K562 (cell line): ENCODE results near the gene NT5C1B. TPM values are rescaled to one million over a fixed set of nuclear protein-coding genes. Genes with fewer than 3 reads are reported as not detected.

ENCODE experiments used
- FOXJ2 ChIP-seq: fragments of 200-800 bp; sonication (Bioruptor generic); IDR thresholded peaks from 2 replicates; pipeline ENCODE4 v1.6.1; 2016; ENCODE audit warnings: missing genetic modification characterization, missing compliant biosample characterization
- NR2C1 ChIP-seq, 2 experiments: fragments of 450-650 bp; IDR thresholded peaks; 2 replicates each; pipeline ENCODE4 v1.6.1; 2017; ENCODE audit warnings: mild to moderate bottlenecking in 2 of 2, antibody characterized with exemption in 1 of 2, inconsistent platforms in 1 of 2, missing compliant biosample characterization in 1 of 2, missing genetic modification characterization in 1 of 2
- NR2F6 ChIP-seq: fragments of 450-650 bp; formaldehyde crosslinking; IDR thresholded peaks from 2 replicates; pipeline ENCODE4 v1.4.0; 2020; ENCODE audit warnings: mild to moderate bottlenecking
- RBM15 ChIP-seq: fragments of 200-400 bp; formaldehyde crosslinking; IDR thresholded peaks from 2 replicates; pipeline ENCODE4 v1.6.1; 2018; ENCODE audit warnings: mild to moderate bottlenecking, low read length, moderate library complexity; ENCODE audit not compliant: insufficient read depth
- RBM17 ChIP-seq: fragments of 200-400 bp; formaldehyde crosslinking; IDR thresholded peaks from 2 replicates; pipeline ENCODE4 v1.6.1; 2017; ENCODE audit warnings: low read depth, mild to moderate bottlenecking, low read length, borderline replicate concordance
- SMARCE1 ChIP-seq: fragments of 450-650 bp; IDR thresholded peaks from 2 replicates; pipeline ENCODE4 v1.7.1; 2016; ENCODE audit warnings: mild to moderate bottlenecking
- polyA plus RNA-seq, 8 experiments: library from polyadenylated mRNA; depleted of rRNA in 4 of 8; stranded (reverse) in 5 of 8; unstranded in 3 of 8; fragments of >200 nt; fragmentation: Nextera tagmentation in 2 of 8; fragmentation: Illumina TruSeq in 1 of 8; extraction: Ambion mirVana in 2 of 8; extraction: Trizol in 1 of 8; gene quantifications; 2 replicates each; pipeline versions ENCODE4 v1.2.1 to v1.2.3, GENCODE V29; 2011 to 2014; ENCODE audit warnings: inconsistent platforms in 1 of 8, missing spikeins in 1 of 8
- total RNA-seq, 7 experiments: library from RNA; depleted of rRNA in 6 of 7; stranded (reverse); fragments of >200 nt in 6 of 7; fragmentation: Illumina TruSeq in 2 of 7; extraction: Trizol in 2 of 7; gene quantifications; 2 replicates each; pipeline versions ENCODE4 v1.2.1 to v1.2.3, GENCODE V29; 2011 to 2021; ENCODE audit warnings: low replicate concordance in 1 of 7
- TF ChIP-seq, protein P1 (sequence below): sonication (generic); IDR thresholded peaks from 2 replicates; pipeline ENCODE4 v1.6.1; 2016
- TF ChIP-seq, protein P2 (sequence below): fragments of 450-650 bp; formaldehyde crosslinking; conservative IDR thresholded peaks from 2 replicates; pipeline ENCODE4 v1.4.0; 2022; ENCODE audit warnings: mild to moderate bottlenecking, missing genetic modification characterization
- TF ChIP-seq, protein P3 (sequence below): sonication (generic); formaldehyde crosslinking; IDR thresholded peaks from 2 replicates; pipeline ENCODE4 v1.8.1; 2023; ENCODE audit warnings: mild to moderate bottlenecking, missing genetic modification reagents
- TF ChIP-seq, protein P4 (sequence below): fragments of 200-600 bp; sonication (generic); IDR thresholded peaks from one replicate; pipeline ENCODE4 v1.6.1; 2012; ENCODE audit warnings: mild to moderate bottlenecking, low read depth, low read length, inconsistent platforms

The NT5C1B gene
- total and polyA plus RNA-seq, 9 of the 15 experiments (the other 6 are each of a cell fraction or from before 2014, with no cell fraction given) = 0.07 TPM; not detected in 8

DNA sequence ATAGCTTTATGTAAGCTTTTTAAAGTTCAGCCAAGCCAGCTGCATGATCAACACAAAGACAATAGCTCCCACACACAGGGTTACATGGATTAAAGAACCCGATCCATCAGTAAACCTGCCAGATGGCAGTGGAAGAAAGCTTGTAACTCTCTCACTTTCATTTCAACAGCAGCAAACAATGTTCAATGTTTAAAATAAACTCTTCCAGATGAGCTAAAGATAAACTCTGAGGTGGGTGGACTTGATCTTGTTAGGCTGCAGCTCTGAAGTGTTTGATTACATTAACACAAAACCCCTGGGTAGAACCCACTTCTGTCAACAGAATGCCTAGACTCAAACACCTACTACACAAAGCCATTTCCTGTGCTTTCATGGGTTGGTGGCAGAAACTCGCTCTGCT is 42.8 kb downstream of the NT5C1B start (continued):
- TF ChIP-seq, protein P1, sequence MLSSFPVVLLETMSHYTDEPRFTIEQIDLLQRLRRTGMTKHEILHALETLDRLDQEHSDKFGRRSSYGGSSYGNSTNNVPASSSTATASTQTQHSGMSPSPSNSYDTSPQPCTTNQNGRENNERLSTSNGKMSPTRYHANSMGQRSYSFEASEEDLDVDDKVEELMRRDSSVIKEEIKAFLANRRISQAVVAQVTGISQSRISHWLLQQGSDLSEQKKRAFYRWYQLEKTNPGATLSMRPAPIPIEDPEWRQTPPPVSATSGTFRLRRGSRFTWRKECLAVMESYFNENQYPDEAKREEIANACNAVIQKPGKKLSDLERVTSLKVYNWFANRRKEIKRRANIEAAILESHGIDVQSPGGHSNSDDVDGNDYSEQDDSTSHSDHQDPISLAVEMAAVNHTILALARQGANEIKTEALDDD = no peak
- TF ChIP-seq RBM15 (no peak), NR2C1 (IDR thresholded peaks at IDR 0.05) (no peak), NR2C1 (tag; IDR thresholded peaks at IDR 0.05) (no peak), NR2F6 (CRISPR knock-in tag) (no peak), SMARCE1 (no peak), RBM17 (no peak), FOXJ2 (tag) (no peak)
- TF ChIP-seq, protein P2, sequence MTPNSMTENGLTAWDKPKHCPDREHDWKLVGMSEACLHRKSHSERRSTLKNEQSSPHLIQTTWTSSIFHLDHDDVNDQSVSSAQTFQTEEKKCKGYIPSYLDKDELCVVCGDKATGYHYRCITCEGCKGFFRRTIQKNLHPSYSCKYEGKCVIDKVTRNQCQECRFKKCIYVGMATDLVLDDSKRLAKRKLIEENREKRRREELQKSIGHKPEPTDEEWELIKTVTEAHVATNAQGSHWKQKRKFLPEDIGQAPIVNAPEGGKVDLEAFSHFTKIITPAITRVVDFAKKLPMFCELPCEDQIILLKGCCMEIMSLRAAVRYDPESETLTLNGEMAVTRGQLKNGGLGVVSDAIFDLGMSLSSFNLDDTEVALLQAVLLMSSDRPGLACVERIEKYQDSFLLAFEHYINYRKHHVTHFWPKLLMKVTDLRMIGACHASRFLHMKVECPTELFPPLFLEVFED (CRISPR knock-in tag) = no peak
- TF ChIP-seq, protein P3, sequence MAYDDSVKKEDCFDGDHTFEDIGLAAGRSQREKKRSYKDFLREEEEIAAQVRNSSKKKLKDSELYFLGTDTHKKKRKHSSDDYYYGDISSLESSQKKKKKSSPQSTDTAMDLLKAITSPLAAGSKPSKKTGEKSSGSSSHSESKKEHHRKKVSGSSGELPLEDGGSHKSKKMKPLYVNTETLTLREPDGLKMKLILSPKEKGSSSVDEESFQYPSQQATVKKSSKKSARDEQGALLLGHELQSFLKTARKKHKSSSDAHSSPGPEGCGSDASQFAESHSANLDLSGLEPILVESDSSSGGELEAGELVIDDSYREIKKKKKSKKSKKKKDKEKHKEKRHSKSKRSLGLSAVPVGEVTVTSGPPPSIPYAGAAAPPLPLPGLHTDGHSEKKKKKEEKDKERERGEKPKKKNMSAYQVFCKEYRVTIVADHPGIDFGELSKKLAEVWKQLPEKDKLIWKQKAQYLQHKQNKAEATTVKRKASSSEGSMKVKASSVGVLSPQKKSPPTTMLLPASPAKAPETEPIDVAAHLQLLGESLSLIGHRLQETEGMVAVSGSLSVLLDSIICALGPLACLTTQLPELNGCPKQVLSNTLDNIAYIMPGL = no peak
- TF ChIP-seq, protein P4, sequence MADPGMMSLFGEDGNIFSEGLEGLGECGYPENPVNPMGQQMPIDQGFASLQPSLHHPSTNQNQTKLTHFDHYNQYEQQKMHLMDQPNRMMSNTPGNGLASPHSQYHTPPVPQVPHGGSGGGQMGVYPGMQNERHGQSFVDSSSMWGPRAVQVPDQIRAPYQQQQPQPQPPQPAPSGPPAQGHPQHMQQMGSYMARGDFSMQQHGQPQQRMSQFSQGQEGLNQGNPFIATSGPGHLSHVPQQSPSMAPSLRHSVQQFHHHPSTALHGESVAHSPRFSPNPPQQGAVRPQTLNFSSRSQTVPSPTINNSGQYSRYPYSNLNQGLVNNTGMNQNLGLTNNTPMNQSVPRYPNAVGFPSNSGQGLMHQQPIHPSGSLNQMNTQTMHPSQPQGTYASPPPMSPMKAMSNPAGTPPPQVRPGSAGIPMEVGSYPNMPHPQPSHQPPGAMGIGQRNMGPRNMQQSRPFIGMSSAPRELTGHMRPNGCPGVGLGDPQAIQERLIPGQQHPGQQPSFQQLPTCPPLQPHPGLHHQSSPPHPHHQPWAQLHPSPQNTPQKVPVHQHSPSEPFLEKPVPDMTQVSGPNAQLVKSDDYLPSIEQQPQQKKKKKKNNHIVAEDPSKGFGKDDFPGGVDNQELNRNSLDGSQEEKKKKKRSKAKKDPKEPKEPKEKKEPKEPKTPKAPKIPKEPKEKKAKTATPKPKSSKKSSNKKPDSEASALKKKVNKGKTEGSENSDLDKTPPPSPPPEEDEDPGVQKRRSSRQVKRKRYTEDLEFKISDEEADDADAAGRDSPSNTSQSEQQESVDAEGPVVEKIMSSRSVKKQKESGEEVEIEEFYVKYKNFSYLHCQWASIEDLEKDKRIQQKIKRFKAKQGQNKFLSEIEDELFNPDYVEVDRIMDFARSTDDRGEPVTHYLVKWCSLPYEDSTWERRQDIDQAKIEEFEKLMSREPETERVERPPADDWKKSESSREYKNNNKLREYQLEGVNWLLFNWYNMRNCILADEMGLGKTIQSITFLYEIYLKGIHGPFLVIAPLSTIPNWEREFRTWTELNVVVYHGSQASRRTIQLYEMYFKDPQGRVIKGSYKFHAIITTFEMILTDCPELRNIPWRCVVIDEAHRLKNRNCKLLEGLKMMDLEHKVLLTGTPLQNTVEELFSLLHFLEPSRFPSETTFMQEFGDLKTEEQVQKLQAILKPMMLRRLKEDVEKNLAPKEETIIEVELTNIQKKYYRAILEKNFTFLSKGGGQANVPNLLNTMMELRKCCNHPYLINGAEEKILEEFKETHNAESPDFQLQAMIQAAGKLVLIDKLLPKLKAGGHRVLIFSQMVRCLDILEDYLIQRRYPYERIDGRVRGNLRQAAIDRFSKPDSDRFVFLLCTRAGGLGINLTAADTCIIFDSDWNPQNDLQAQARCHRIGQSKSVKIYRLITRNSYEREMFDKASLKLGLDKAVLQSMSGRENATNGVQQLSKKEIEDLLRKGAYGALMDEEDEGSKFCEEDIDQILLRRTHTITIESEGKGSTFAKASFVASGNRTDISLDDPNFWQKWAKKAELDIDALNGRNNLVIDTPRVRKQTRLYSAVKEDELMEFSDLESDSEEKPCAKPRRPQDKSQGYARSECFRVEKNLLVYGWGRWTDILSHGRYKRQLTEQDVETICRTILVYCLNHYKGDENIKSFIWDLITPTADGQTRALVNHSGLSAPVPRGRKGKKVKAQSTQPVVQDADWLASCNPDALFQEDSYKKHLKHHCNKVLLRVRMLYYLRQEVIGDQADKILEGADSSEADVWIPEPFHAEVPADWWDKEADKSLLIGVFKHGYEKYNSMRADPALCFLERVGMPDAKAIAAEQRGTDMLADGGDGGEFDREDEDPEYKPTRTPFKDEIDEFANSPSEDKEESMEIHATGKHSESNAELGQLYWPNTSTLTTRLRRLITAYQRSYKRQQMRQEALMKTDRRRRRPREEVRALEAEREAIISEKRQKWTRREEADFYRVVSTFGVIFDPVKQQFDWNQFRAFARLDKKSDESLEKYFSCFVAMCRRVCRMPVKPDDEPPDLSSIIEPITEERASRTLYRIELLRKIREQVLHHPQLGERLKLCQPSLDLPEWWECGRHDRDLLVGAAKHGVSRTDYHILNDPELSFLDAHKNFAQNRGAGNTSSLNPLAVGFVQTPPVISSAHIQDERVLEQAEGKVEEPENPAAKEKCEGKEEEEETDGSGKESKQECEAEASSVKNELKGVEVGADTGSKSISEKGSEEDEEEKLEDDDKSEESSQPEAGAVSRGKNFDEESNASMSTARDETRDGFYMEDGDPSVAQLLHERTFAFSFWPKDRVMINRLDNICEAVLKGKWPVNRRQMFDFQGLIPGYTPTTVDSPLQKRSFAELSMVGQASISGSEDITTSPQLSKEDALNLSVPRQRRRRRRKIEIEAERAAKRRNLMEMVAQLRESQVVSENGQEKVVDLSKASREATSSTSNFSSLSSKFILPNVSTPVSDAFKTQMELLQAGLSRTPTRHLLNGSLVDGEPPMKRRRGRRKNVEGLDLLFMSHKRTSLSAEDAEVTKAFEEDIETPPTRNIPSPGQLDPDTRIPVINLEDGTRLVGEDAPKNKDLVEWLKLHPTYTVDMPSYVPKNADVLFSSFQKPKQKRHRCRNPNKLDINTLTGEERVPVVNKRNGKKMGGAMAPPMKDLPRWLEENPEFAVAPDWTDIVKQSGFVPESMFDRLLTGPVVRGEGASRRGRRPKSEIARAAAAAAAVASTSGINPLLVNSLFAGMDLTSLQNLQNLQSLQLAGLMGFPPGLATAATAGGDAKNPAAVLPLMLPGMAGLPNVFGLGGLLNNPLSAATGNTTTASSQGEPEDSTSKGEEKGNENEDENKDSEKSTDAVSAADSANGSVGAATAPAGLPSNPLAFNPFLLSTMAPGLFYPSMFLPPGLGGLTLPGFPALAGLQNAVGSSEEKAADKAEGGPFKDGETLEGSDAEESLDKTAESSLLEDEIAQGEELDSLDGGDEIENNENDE = no peak
- TF ChIP-seq, all 486 proteins: peak for 0
